CD8-positive, alpha-beta memory T cell (primary cell): Measurements from ENCODE around the gene PLXND1. TPM values are rescaled to one million over a fixed set of nuclear protein-coding genes. Genes with fewer than 3 reads are reported as not detected.

ENCODE experiments used
- CTCF ChIA-PET: fragments of 350-600 bp; sonication (Branson Sonifier 250); formaldehyde crosslinking; loops from one replicate; lab custom pipeline; 2021; ENCODE audit warnings: antibody characterized with exemption; lab: Charles Lee
- POLR2A ChIA-PET: fragments of 350-600 bp; sonication (Branson Sonifier 250); formaldehyde crosslinking; loops from one replicate; lab custom pipeline; 2021; ENCODE audit warnings: antibody characterized with exemption; lab: Charles Lee
- DNase-seq, 5 donors: peaks; one replicate each; pipeline versions ENCODE4 v3.0.0 to v3.0.0-alpha.2; 2020 to 2022; ENCODE audit warnings: mixed read lengths in 1 of 5
- H3K27ac ChIP-seq: one replicate; pipeline ENCODE4 v1.7.0; 2013; ENCODE audit warnings: low read depth, mild to moderate bottlenecking, low read length, moderate library complexity
- H3K27me3 ChIP-seq: 2 replicates; pipeline ENCODE4 v1.7.0; 2013; ENCODE audit warnings: low read length, mild to moderate bottlenecking; ENCODE audit not compliant: insufficient read depth, poor library complexity, severe bottlenecking
- H3K36me3 ChIP-seq: 2 replicates; pipeline ENCODE4 v1.7.0; 2013; ENCODE audit warnings: mild to moderate bottlenecking, low read length, moderate library complexity; ENCODE audit not compliant: insufficient read depth
- H3K4me1 ChIP-seq: 2 replicates; pipeline ENCODE4 v1.7.0; 2013; ENCODE audit warnings: mild to moderate bottlenecking, low read length, moderate library complexity; ENCODE audit not compliant: insufficient read depth
- H3K4me3 ChIP-seq: 2 replicates; pipeline ENCODE4 v1.7.0; 2013; ENCODE audit warnings: mild to moderate bottlenecking, low read length
- H3K9me3 ChIP-seq: 2 replicates; pipeline ENCODE4 v1.7.0; 2013; ENCODE audit warnings: mild to moderate bottlenecking, low read length
- H3K27ac Mint-ChIP-seq, 8 donors: one replicate each; pipeline ENCODE4 v1.8.0; 2020 to 2021; ENCODE audit warnings: mixed read lengths in 8 of 8, mild to moderate bottlenecking in 6 of 8, inconsistent platforms in 3 of 8, moderate library complexity in 3 of 8
- H3K27me3 Mint-ChIP-seq, 2 donors: one replicate each; pipeline ENCODE4 v1.8.0; 2020 to 2021; ENCODE audit warnings: mixed read lengths in 2 of 2, mild to moderate bottlenecking in 1 of 2, moderate library complexity in 1 of 2
- H3K36me3 Mint-ChIP-seq, 3 donors: one replicate each; pipeline ENCODE4 v1.8.0; 2020 to 2021; ENCODE audit warnings: mixed read lengths in 3 of 3, inconsistent platforms in 1 of 3, mild to moderate bottlenecking in 1 of 3
- H3K4me1 Mint-ChIP-seq, 3 donors: one replicate each; pipeline ENCODE4 v1.8.0; 2020 to 2021; ENCODE audit warnings: mixed read lengths in 3 of 3, inconsistent platforms in 1 of 3, mild to moderate bottlenecking in 1 of 3
- H3K4me3 Mint-ChIP-seq, 7 donors: one replicate each; pipeline ENCODE4 v1.8.0; 2020 to 2021; ENCODE audit warnings: mixed read lengths in 7 of 7, mild to moderate bottlenecking in 6 of 7, moderate library complexity in 4 of 7, inconsistent platforms in 2 of 7
- H3K9me3 Mint-ChIP-seq, 5 donors: one replicate each; pipeline ENCODE4 v1.8.0; 2020 to 2022; ENCODE audit warnings: mixed read lengths in 5 of 5, mild to moderate bottlenecking in 3 of 5, moderate library complexity in 2 of 5, inconsistent platforms in 1 of 5
- polyA plus RNA-seq: library from polyadenylated mRNA; unstranded; fragments of 300-500 nt; fragmentation: Illumina TruSeq; gene quantifications from one replicate; pipeline ENCODE4 v1.2.3, GENCODE V29; 2021
- total RNA-seq, 2 experiments: library from RNA; stranded (reverse); gene quantifications; one replicate each; pipeline ENCODE4 v1.2.3, GENCODE V29; 2021

PLXND1 gene
- total and polyA plus RNA-seq, 3 experiments from 2014 or later, result 12.1 to 17.3 (median 15.2) TPM

DNA sequence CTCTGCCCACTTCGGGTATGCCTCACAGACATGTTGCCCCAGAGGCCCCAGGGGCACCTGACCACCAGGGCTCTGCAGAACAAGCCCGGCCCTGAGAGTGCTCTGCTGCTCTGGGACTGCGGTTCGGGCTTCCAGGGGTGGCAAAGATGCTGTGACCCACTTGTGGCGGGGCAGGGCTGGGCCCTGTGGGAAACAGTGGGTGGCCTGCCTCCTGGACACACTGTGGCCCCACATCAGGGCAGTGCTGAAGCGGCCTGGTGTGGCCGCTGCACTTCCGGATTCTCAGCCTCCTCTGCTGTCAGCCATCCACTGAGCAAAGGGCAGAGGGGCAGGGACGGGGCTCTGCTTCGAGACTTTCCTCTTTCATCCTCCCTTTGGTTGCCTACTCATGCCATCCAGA is 26.5 kb upstream of the PLXND1 start:
- Histone ChIP-seq H3K9me3 (no peaks in the 10 kb centered on the region), H3K4me1 (peaks cover 2% of the 10 kb centered on the region), H3K27ac (no peak overlapping the region), H3K4me3 (no peak overlapping the region), H3K27me3 (no peaks in the 10 kb centered on the region), H3K36me3 (no peaks in the 10 kb centered on the region)
- Mint-ChIP-seq H3K4me3 (no peak overlapping the region), H3K9me3 (peaks cover 0 to 2% (median 0%) of the 10 kb centered on the region in 5 donors), H3K27me3 (peaks cover 5 to 6% of the 10 kb centered on the region in 2 donors), H3K4me1 (peaks cover 6 to 8% (median 7%) of the 10 kb centered on the region in 3 donors), H3K27ac (no peak overlapping the region), H3K36me3 (peaks cover 0 to 2% (median 0%) of the 10 kb centered on the region in 3 donors)
- CTCF ChIA-PET, result interaction anchor here (1.6 kb wide), 1 partner anchor 301 kb away, joined by 3 read pairs; no protein-coding TSS in a partner anchor
- POLR2A ChIA-PET, result no interaction called here
- no peak for DNase-seq

DNA sequence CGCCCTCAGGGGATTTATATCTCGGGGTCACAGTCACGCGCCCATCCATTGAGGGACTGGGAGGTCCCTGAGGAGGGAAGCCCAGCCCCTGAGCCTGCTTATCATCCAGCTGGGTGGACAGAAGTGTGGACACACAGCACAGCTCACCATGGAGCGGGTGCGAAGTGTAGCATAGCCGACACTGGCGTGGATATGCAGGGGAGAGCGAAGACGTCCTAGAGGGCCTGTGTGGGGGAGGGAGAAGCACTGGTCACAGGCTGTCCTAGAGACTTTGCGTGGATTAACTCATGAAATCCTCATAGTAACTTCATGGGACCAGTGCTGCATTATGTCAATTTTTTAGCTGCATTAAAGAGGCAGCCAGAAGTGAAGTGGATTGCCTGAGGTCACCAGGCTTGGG is 26.1 kb upstream of the PLXND1 start:
- Histone ChIP-seq H3K4me3 (no peak overlapping the region), H3K9me3 (no peaks in the 10 kb centered on the region), H3K36me3 (no peaks in the 10 kb centered on the region), H3K27me3 (no peaks in the 10 kb centered on the region), H3K27ac (no peak overlapping the region), H3K4me1 (peaks cover 6% of the 10 kb centered on the region)
- Mint-ChIP-seq H3K4me3 (peak overlapping the region in 1 of 7 donors; percentile 41), H3K36me3 (peaks cover 0 to 2% (median 0%) of the 10 kb centered on the region in 3 donors), H3K27ac (peak overlapping the region in 1 of 8 donors; percentile 52), H3K4me1 (peaks cover 10 to 12% (median 11%) of the 10 kb centered on the region in 3 donors), H3K9me3 (no peaks in the 10 kb centered on the region), H3K27me3 (peaks cover 4 to 5% of the 10 kb centered on the region in 2 donors)
- DNase-seq, result no peak
- CTCF ChIA-PET, result interaction anchor here (1.6 kb wide), 1 partner anchor 301 kb away, joined by 3 read pairs; no protein-coding TSS in a partner anchor
- POLR2A ChIA-PET, result no interaction called here

DNA sequence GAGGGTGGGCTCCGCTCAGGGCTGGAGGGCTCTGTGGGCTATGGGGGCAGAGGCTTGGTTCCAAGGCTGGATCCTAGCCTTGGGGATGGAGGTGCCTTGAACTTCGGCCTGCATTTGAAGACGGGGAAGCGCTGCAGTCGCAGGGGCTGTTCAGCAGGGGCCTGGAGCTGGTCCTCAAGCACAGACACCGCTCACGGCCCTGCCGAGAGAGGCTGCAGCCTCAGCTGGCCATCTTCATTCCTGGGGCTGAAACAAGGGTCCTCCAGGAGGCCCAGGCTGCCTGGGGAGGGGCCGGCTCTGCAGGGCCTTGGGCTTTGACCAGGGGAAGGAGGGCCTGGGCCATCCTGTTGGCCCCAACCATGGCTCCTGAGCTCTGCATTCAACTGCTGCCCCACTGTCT is 25.6 kb upstream of the PLXND1 start:
- Mint-ChIP-seq H3K36me3 (peaks cover 0 to 2% (median 0%) of the 10 kb centered on the region in 3 donors), H3K27me3 (no peaks in the 10 kb centered on the region), H3K9me3 (no peaks in the 10 kb centered on the region), H3K27ac (peak overlapping the region in 1 of 8 donors; percentile 43), H3K4me1 (peaks cover 14 to 17% (median 16%) of the 10 kb centered on the region in 3 donors), H3K4me3 (no peak overlapping the region)
- no peak overlapping the region for H3K27ac ChIP-seq
- no peaks in the 10 kb centered on the region for H3K27me3 ChIP-seq
- H3K4me3 ChIP-seq, result no peak overlapping the region
- H3K9me3 ChIP-seq, result no peaks in the 10 kb centered on the region
- H3K4me1 ChIP-seq, result peaks cover 8% of the 10 kb centered on the region
- ChIA-PET CTCF (interaction anchor here (1.3 to 1.6 kb wide), 2 partner anchors 142 to 302 kb away, joined by 3 to 5 read pairs; no protein-coding TSS in a partner anchor), POLR2A (no interaction called here)
- no peak for DNase-seq
- H3K36me3 ChIP-seq, result no peaks in the 10 kb centered on the region

DNA sequence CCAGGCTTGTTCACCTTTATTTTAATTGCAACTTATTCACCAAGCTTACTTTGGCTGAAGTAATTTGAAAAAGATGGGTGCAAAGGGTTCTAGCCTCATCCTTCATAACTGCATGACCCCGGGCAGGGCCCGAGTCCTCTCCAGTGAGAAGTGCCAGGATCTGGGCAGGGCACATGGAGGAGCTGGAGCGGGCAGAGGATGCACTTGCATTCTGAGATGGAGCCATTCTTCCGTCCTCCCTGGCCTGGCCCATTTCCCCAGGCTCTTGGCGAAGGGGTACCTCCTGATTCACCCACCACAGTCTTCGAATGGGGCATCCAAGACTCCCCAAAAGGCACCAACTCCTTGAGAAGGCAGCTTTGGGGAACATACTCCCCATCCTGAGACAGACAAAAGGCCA is 22.5 kb upstream of the PLXND1 start:
- Mint-ChIP-seq H3K9me3 (no peaks in the 10 kb centered on the region), H3K27me3 (peaks cover 0 to 1% of the 10 kb centered on the region in 2 donors), H3K4me3 (peak overlapping the region in 1 of 7 donors; percentile 43), H3K36me3 (no peaks in the 10 kb centered on the region), H3K4me1 (peaks cover 19 to 26% (median 24%) of the 10 kb centered on the region in 3 donors), H3K27ac (peak overlapping the region in 1 of 8 donors; percentile 74)
- DNase-seq, result no peak
- no peaks in the 10 kb centered on the region for H3K36me3 ChIP-seq
- peaks cover 13% of the 10 kb centered on the region for H3K4me1 ChIP-seq
- no peak overlapping the region for H3K4me3 ChIP-seq
- ChIA-PET POLR2A (no interaction called here), CTCF (interaction anchor here (1.0 to 4.1 kb wide), 4 partner anchors 11 to 379 kb away, joined by 3 to 31 read pairs (median 10); partner anchors contain the start of gene COPG1)
- no peaks in the 10 kb centered on the region for H3K27me3 ChIP-seq
- H3K27ac ChIP-seq, result no peak overlapping the region
- no peaks in the 10 kb centered on the region for H3K9me3 ChIP-seq

DNA sequence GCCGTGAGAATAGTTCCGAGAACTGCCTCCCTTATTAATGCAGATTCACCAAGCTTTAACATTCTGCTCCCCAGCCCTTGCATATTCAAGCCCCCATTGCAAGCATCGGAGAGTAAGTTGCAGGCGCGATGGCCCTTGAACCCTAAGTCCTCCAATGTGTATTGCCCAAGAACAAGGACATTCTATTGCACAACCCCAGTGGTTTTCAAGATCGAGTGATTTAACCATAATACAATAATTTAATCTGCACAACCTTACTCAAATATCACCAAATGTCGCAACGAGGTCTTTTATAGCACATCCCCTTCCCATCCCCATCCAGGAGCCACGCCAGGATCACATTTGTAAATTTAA is 21.7 kb upstream of the PLXND1 start:
- Mint-ChIP-seq H3K27ac (peak overlapping the region in 7 of 8 donors; percentile 16 to 84 (median 79)), H3K4me1 (peaks cover 16 to 22% (median 20%) of the 10 kb centered on the region in 3 donors), H3K27me3 (peaks cover 0 to 1% of the 10 kb centered on the region in 2 donors), H3K4me3 (peak overlapping the region; percentile 85 to 94 (median 89)), H3K9me3 (no peaks in the 10 kb centered on the region), H3K36me3 (no peaks in the 10 kb centered on the region)
- CTCF ChIA-PET, result interaction anchor here (0.6 to 4.1 kb wide), 20 partner anchors 10 to 378 kb away, joined by 3 to 31 read pairs (median 4); partner anchors contain the start of gene COPG1
- no peaks in the 10 kb centered on the region for H3K9me3 ChIP-seq
- H3K27ac ChIP-seq, result no peak overlapping the region
- H3K27me3 ChIP-seq, result no peaks in the 10 kb centered on the region
- H3K36me3 ChIP-seq, result no peaks in the 10 kb centered on the region
- POLR2A ChIA-PET, result interaction anchor here (0.9 to 1.5 kb wide), 2 partner anchors 51 to 138 kb away, joined by 4 read pairs; no protein-coding TSS in a partner anchor
- H3K4me1 ChIP-seq, result peaks cover 13% of the 10 kb centered on the region
- DNase-seq, result no peak
- no peak overlapping the region for H3K4me3 ChIP-seq

DNA sequence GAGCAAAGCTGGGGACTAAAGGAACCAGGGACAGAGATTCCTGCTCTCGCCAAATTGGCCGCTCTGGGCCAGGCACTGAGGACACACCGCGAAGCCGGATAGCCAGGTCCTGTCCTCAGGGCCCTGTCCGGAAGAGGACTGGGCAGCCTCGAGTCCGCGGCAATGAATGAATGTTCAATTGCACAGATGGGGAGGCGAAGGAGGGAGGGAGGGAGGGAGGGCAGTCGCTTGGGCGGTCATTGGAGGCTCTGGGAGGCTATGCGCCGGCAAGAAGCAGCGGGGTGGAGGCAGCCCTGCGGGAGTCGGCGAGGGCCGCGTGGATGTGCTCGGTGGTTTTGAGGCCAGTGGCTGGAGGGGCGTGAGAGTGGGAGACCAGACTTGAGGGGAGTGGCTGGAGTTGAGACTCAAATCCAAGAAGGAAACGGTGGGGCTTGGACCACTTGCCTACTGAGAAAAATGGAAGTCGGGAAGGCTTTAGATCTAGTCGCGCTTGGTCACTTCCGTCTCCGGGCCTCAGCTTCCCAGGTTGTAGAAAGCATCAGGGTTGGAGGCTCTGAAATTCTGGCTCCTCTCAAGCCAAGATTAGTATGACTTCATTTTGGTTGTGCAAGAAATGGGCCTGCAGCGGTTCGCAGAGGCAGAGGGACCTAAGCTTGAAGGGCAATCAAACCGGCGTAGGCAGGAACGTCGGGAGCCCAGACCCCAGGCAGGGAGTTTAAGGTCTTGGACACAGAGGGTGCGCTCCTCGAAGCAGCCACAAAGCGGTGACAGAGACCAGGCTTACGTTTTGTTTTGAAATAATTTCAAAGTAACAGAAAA is 21.1 kb upstream of the PLXND1 start:
- POLR2A ChIA-PET, result interaction anchor here (0.5 to 1.5 kb wide), 3 partner anchors 12 to 137 kb away, joined by 3 to 4 read pairs (median 4); no protein-coding TSS in a partner anchor

DNA sequence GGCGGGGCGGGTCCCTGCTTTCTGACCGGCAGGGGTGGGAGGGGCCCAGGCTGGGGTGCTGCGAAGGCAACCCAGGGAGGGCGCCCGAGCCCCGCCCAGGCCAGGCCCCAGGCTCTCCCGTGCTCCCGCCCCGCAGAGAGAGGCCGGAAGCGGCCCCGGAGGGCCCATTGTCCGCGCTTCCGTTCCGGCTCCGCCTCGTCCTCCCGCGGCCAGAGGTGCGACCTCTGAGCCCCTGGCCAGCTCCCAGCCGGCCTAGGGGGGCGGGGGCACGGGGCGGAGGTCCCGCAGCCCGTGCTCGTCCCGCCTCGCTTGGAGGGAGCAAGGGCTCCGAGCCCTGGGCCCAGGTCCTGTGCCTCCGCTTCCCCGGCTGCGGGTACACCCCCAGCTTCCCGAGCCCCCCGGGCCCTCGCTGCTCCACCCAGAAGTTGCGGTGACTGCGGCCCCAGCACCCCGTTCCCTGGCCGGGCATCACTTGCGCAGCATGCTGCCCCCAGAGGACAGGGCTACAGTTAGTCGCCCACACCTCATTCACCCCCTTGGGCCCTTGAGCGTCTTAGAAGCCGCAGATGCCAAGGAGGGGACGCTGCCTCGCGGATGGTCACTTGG is 20.4 kb upstream of the PLXND1 start:
- Mint-ChIP-seq H3K27ac (peak overlapping the region in 7 of 8 donors; percentile 57 to 94 (median 84)), H3K9me3 (no peaks in the 10 kb centered on the region), H3K4me1 (peaks cover 16 to 22% (median 20%) of the 10 kb centered on the region in 3 donors), H3K4me3 (peak overlapping the region; percentile 85 to 94 (median 89)), H3K27me3 (peaks cover 0 to 1% of the 10 kb centered on the region in 2 donors), H3K36me3 (no peaks in the 10 kb centered on the region)
- H3K4me1 ChIP-seq, result peaks cover 13% of the 10 kb centered on the region
- no peaks in the 10 kb centered on the region for H3K36me3 ChIP-seq
- CTCF ChIA-PET, result interaction anchor here (1.3 to 4.1 kb wide), 12 partner anchors 11 to 267 kb away, joined by 3 to 31 read pairs (median 4); partner anchors contain the start of gene TMCC1
- H3K27me3 ChIP-seq, result no peaks in the 10 kb centered on the region
- DNase-seq, result peak; percentile 34 to 75 (median 55)
- peak overlapping the region; percentile 75 for H3K4me3 ChIP-seq
- H3K9me3 ChIP-seq, result no peaks in the 10 kb centered on the region
- POLR2A ChIA-PET, result interaction anchor here (0.6 to 1.5 kb wide), 3 partner anchors 21 to 249 kb away, joined by 3 to 4 read pairs (median 3); no protein-coding TSS in a partner anchor
- peak overlapping the region; percentile 43 for H3K27ac ChIP-seq

More for the DNA sequence above, 21.1 kb upstream of the PLXND1 start:
- Histone ChIP-seq H3K4me3 (peak overlapping the region; percentile 75), H3K27ac (peak overlapping the region; percentile 43), H3K36me3 (no peaks in the 10 kb centered on the region), H3K27me3 (no peaks in the 10 kb centered on the region), H3K4me1 (peaks cover 13% of the 10 kb centered on the region), H3K9me3 (no peaks in the 10 kb centered on the region)
- Mint-ChIP-seq H3K27me3 (peaks cover 0 to 1% of the 10 kb centered on the region in 2 donors), H3K4me1 (peaks cover 16 to 22% (median 20%) of the 10 kb centered on the region in 3 donors), H3K27ac (peak overlapping the region; percentile 16 to 91 (median 80)), H3K4me3 (peak overlapping the region; percentile 85 to 94 (median 89)), H3K9me3 (no peaks in the 10 kb centered on the region), H3K36me3 (no peaks in the 10 kb centered on the region)
- CTCF ChIA-PET, result interaction anchor here (0.6 to 4.1 kb wide), 23 partner anchors 10 to 378 kb away, joined by 3 to 31 read pairs (median 4); partner anchors contain the start of genes COPG1 and TMCC1
- DNase-seq, result peak; percentile 44 to 78 (median 55)
